CD4-positive, alpha-beta T cell treated with Interferon alpha-2 for 1 hour (primary cell): ENCODE results near the gene BICD1.
"Not testable (repeated sequence)": the region's sequence is repeated elsewhere in the genome, so short reads cannot be mapped to it uniquely, and the experiment has no call there.

Experiments
- DNase-seq, 2 donors: peaks; one replicate each; pipeline ENCODE4 v3.0.0-alpha.2; 2020 to 2022

Gene BICD1

GRCh38 chr12:32249777-32250176, 143.1 kb downstream of the BICD1 start:
- no peak for DNase-seq

DNA sequence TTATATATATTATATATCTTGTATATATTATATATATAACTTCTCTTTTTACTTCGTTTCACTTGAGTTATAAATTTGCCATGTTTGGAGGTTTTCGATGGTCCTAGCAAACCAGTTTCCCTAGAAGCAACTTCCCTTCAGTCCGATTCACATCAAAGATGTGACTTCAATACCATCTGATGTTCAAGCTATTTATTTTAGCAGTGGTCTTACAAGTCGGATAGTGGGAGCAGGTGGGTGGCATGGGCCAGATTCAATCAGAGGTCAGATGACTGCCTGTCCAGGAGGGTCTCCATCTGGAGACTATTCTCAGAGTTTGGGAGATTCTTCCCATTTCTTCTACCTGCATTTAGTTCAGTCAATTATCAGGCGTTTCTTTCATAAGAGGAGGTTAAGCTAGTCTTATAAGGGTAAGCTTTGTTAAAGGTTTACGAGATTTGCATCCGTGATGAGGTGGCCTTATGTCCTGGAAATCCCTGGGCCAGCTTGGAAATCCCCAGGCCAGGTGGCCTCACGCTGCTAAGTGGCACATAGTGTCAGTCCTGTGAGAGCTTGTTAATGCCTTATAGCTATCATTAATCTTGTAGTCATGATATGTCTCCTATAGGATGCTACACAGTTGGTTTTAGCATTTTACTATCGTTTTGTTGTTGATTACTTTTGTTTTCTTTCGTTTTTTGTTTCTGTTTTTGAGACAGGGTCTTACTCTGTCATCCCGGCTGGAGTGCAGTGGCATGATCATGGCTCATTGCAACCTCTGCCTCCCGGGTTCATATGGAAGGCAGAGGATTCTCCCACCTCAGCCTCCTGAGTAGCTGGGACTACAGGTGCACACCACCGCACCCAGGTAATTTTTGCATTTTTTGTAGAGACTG, 145.8 kb downstream of the BICD1 start:
- no peak for DNase-seq

GRCh38 chr12:32253154-32253790, 146.6 kb downstream of the BICD1 start:
- DNase-seq, result no peak

DNA sequence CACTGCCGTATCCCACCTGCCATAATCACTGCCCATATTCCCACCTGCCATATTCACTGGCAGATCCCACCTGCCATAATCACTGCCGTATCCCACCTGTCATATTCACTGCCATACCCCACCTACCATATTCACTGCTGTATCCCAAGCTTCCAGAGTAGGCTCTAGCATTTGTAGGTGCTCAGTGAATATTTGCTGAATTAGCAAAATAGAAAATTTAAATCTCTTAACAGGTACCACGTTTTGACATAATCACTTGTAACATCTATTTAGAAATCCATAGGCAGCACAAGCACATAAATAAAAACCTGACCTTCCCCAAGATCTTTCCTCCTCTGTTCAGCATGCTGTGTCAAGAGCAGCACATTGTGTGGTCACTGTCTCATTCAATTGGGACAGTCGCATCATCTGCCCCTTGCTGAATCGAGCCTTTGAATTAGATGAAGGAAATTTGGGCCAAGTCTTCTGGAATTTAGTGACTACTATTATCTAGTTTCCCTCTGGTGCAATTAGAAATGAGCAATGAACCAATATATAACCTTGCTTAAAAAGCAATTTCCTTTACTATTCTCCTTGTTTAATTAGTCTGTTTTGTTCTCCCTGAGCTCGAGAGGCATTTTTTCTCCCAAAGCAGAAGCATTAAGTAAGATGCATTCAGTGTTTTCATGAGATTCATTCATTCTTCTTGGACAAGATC, 147.8 kb downstream of the BICD1 start:
- DNase-seq, result no peak

DNA sequence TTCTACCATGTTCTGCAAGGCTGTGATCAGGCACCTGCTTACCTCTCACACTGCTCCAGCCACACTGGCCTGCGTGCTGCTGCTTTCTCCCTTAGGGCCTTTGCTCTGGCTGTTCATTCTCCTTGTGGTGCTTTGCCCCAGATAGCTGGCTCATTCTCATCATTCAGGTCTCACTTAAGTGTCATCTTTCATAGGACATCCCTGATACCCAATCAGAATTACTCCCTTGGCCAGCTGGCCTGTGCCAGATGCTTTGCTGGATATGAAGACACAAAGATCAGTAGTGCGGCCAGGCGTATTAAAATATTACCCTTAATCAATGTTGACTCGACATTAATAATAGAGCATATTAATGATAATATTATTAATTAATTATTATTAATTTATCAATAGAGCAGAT, 148.9 kb downstream of the BICD1 start:
- no peak for DNase-seq

DNA sequence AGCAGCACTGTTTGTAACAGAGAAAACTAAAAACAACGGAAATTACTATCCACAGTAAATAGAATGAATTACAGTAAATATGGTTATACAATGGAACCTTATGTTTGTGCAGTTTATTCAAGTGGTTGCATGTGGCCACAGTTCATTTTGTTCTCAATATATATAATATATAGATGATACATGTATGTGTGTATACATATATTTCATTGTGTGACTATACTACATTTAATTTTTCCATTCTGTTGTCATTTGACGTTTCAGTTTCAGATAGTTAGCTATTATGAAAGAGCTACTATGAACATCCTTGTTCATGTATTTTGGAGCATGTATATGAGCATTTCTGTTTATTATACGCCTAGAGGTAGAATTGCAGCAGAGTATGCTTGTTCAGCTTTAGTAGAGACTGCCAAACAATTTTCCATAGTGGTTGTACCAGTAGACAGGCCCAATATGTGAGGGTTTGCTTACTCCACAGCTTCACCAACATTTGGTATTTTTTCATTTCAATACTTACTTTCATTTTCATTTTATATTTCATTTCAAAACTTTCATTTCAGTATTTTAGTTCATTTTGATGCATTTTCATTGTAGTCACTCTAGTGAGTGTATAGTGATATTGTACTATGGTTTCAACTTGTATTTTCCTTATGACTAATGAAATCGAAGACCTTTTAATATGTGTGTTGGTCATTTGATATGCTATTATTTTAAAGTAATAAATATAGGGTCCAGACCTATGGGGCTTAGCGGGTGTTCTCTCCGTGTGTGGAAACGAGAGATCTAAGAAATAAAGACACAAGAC, 151.2 kb downstream of the BICD1 start:
- no peak for DNase-seq

GRCh38 chr12:32260696-32261095, 154.0 kb downstream of the BICD1 start:
- no peak for DNase-seq

GRCh38 chr12:32261638-32262037, 155.0 kb downstream of the BICD1 start:
- peak in 1 of 2 donors; percentile 5 for DNase-seq

DNA sequence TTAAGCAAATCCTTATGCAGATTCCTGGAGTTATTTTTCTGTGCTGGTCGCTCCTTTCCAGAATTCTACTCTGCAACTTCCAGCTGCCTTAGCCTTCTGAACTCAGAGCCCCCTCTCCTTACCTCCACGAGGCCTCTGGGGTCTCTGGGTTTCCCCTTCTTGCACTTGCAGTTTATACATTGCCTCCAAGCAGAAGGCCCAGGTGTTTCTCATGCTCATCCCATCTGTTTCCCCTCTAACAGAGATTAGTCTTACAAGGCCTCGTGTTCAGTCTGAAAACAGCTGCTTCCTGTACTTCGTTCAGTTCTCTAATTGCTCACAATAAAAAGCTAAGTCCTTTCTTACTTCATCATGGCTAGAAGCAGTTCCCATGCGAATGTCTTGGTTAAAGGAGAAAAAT, 158.3 kb downstream of the BICD1 start:
- peak in 1 of 2 donors; percentile 28 for DNase-seq

DNA sequence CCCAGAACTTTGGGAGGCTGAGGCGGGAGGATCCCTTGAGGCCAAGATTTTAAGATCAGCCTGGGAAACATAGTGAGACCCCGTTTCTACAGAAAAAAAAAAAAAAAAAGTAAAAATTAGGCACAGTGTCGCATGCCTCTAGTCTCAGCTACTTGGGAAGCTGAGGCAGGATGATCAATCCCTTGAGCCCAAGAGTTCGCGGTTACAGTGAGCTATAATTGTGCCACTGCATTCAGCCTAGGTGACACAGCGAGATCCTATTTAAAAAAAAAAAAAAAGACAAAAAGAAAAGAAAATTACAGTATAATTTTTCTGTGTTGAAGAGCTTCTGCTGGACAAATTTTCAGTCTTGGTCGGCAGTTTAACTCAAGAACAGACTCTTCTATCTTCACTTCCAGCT, 158.8 kb downstream of the BICD1 start:
- DNase-seq, result no peak

DNA sequence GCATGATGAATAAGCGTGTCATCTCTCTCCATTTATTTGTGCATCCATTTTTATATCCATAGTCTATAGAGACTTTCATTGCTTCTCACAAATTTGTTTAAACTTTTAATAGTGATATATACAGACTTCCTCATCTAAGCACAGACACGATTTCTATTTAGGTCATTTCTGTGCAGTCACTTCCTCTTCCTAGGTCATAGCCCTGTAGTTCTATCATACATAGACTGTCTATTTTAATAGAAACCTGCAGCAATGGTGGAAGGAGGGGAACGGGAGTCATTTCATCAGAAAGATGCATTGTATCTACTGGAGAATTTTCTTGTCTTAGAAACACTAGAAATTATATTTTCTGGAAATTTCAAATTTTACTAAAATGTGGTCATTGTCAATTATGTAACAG, 159.3 kb downstream of the BICD1 start:
- no peak for DNase-seq

GRCh38 chr12:32266756-32267155, 160.1 kb downstream of the BICD1 start:
- DNase-seq, result no peak

DNA sequence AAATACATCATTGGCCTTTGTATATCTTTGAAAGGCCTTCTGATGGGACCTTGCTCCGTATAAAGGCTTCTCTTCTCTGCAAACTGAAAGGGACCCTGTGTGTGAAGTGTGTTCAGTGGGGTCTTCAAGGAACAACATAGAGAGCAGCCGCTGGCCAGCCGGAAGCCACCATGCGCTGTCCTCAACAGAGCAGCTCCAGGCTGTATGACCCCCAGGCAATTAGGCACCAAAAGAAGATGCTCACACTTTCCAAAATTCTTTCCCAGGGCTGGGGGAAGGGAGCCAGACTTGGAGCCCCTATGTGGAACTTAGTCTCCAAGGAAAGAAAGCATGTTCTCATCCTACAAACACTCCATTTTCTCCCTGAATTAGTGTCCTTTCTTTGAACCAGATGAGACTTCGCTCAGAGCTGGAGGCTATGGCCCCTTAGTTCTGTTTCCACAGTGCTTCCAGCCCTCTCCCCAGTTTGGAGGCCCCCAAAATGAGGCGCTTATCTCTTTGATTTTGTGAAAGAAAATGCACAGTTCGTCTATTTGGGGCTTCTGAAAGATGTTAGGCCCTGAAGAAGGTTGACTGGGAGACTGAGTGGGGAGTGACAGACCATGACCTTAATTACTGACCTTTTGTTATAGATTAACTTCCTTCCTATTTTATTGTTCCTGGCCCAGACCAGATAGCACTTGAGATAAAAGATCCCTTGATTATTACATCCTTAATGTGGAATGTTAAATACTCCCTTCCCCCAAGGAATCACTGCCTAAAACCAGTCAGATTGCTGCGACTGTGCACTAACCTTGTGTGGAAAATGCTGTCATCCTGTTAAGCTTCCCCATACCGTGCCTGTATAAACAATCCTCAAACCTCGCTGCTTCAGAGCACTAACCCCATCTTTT, 164.4 kb downstream of the BICD1 start:
- no peak for DNase-seq

DNA sequence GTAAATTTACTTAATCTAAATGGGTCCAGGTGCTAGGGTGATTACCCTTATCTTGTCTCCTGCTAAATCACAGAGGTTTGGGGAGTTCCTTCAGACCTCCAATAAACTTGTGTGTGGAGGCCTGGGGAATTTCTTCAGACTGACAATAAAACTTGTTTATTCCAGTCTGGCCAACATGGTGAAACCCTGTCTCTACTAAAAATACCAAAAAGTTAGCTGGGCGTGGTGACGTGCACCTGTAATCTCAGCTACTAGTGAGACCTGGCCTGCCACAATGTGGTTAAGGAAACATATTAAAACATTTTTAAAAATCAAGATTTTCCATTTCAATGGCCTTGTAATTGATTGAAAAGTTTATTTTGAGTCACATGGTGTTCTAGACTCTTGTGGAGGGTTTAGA, 165.8 kb downstream of the BICD1 start:
- no peak for DNase-seq

- DNase-seq, result peak in 1 of 2 donors; percentile 5
Observed at GRCh38 chr12:32273063-32273522, 166.4 kb downstream of the BICD1 start.

GRCh38 chr12:32273712-32274111, 167.1 kb downstream of the BICD1 start:
- DNase-seq, result peak; percentile 45 to 66

DNA sequence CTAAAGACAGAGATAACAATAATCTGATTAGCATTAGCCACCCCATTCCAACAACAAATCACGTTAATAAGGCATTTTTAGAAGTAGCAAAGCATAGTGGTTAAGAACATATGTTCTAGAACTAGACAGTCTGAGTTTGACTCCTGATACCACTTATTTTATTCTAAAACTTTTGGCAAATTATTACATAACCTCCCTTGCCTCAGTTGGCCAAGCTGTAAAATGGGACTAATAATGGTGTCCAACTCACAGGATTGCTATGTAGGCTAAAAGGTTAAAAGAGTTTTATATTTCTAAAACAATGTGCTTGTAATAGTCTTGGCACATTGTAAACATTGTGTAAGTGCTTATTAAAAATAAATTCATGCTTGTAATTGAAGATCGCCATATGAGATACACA, 168.0 kb downstream of the BICD1 start:
- DNase-seq, result no peak

- DNase-seq, result not testable (repeated sequence)
Observed at GRCh38 chr12:32275520-32275919, 168.9 kb downstream of the BICD1 start.

- DNase-seq, result no peak
Observed at GRCh38 chr12:32277774-32278173, 171.1 kb downstream of the BICD1 start.

- no peak for DNase-seq
Observed at GRCh38 chr12:32281098-32281497, 174.5 kb downstream of the BICD1 start.

GRCh38 chr12:32284561-32284960, 177.9 kb downstream of the BICD1 start:
- DNase-seq, result no peak

GRCh38 chr12:32285021-32285420, 178.4 kb downstream of the BICD1 start:
- DNase-seq, result no peak
